GM12801 (cell line): ENCODE results near the gene CLNK.

Experiments used
- TF ChIP-seq, protein P1 (sequence below): IDR thresholded peaks from one replicate; pipeline ENCODE4 v1.5.1; 2011; ENCODE audit warnings: control low read depth; ENCODE audit not compliant: insufficient read length; ENCODE audit errors: extremely low read depth

The CLNK gene, protein sequence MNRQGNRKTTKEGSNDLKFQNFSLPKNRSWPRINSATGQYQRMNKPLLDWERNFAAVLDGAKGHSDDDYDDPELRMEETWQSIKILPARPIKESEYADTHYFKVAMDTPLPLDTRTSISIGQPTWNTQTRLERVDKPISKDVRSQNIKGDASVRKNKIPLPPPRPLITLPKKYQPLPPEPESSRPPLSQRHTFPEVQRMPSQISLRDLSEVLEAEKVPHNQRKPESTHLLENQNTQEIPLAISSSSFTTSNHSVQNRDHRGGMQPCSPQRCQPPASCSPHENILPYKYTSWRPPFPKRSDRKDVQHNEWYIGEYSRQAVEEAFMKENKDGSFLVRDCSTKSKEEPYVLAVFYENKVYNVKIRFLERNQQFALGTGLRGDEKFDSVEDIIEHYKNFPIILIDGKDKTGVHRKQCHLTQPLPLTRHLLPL

DNA sequence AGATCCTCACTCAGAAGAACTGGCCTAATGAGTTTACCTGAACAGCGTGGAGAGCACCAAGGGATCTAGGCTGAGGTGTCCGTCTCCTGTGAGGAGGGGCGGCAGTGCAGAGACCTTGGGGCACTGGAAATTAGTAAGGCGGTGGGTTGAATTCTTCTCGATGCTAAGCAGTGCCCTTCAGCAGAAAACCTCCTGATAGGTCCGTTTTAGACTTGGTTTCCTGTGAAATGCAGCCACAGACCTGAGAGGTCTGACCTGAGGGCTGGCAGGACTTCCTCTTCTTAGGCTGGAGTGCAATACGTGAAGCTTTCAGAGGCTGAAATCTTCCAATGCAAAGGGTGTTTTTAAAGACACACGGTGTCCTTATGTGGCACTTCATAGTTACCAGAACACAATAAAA, at the start of gene CLNK:
Gene CLNK (minus strand): TSS at position 138 of the 400 bp plus-strand sequence. CDS start 16,899 bp downstream, outside the sequence.
- TF ChIP-seq, protein P1, sequence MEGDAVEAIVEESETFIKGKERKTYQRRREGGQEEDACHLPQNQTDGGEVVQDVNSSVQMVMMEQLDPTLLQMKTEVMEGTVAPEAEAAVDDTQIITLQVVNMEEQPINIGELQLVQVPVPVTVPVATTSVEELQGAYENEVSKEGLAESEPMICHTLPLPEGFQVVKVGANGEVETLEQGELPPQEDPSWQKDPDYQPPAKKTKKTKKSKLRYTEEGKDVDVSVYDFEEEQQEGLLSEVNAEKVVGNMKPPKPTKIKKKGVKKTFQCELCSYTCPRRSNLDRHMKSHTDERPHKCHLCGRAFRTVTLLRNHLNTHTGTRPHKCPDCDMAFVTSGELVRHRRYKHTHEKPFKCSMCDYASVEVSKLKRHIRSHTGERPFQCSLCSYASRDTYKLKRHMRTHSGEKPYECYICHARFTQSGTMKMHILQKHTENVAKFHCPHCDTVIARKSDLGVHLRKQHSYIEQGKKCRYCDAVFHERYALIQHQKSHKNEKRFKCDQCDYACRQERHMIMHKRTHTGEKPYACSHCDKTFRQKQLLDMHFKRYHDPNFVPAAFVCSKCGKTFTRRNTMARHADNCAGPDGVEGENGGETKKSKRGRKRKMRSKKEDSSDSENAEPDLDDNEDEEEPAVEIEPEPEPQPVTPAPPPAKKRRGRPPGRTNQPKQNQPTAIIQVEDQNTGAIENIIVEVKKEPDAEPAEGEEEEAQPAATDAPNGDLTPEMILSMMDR: no peak

DNA sequence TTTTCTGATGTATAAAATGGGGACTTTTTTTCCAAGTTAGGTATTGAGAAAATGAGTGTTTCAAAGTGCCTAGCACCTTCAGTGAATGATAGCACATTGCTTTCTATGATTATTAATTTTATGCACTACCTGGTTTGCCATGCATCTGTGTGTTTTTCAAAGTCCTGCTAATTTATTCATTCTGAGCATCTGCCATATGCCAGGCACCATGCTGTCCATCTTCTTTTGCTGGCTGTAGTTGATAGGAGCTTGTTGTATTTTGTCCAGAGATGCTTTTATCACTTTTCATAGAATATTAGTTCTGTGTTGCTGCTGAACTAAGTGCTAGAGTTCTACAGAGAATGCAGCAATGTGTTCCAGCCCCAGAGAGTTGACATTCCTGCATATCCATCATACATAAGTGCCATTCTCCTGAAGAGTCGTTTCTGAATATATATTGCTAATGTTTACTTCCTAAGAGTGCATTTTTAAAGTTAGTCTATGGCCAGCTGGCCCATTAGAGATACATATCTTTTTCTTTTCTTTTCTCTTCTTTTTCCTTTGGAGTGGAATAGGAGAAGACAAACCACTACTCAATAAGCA, 49.0 kb upstream of the CLNK start:
- TF ChIP-seq, protein P1: no peak

DNA sequence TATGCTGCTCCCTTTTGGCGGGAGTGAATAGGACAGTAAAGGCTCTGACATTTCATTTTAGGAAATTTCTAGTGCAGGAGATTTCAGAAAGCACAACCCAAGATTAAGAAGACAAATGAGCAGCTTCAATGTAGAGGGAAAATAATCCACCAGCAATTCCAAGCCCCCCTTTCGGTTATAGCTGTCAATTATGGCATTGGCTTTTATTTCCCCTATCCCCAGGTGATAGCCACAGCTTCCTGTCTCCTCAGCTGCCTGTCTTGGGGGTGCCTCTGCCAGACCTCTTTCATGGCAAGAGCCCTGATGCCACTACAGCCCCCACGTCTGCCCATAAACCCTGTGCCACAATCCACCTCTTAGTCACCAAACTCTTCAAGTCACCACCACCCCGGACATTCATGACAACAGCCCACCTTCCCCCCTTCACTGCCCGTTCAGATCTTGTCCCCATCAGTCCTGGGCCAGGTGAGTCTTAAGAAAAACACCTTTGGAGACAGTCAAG, 48.4 kb upstream of the CLNK start:
- TF ChIP-seq, protein P1: no peak

DNA sequence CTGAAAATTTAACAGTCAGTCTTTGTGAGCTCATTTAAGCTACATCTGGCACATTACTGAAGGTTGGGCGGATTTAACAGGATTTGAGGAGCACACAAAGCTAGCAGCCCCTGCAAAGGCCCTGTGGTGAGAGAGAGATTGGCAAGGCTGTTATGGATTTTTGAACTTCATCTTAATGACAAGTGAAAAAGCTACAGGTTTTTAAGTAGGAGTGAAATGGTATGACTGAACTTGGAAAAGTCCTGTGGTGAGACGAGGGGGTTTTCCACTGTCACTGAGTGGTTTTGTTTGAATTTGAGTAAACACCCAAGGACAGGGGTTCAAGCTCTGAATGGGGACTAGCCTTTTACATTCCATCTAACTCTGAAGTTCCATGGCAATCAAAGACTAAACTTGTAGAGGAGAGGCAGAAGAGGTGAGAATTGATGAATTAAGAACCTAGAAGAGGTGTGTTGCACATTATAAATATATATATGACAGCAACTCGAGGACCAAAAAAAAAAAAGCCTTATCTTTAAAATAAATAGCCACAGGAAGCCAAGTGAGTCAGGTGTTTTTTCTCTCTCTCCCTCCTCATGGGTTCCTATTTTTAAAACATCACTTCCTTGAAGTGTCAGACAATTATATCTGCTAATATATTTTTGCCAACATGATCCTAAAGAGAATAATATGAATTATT, 47.8 kb upstream of the CLNK start:
- TF ChIP-seq, protein P1: no peak

DNA sequence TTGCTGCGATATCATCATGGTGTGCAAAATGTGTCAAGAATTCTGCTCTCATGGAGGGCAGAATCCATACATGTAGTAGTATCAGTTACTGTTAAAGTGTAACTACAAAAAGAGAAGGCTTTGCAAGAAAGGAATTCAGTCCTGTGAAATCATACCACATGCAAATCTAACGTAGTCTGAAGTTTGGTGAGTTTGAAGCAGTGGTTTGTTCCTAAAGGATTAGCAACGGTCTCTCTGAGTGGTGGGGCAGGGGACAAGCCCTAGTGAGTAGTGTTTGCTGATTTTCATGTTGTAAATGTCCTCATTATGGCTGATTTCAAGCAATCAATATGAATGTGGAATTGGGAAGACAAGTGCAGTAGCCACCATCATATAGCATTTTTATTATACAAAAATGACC, 47.1 kb upstream of the CLNK start:
- TF ChIP-seq, protein P1: no peak

DNA sequence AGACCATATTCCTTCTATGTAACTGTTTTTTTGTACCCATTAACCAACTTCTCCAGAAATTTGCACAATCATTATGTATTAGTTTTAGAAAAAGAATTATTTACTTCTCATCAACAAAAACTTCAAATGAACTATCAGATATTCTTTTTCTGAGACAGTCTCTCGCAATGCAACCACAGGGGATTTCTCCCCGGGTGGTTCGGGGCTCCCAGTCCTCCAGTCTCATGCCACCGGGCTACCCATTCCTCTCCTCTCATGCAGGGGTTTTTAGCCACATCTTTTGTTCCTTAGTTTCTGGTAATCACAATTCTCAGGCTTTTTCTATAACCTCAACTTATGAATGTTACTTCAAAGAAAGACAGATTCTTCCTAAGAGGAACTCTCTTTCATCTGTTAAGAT, 46.6 kb upstream of the CLNK start:
- TF ChIP-seq, protein P1: no peak

DNA sequence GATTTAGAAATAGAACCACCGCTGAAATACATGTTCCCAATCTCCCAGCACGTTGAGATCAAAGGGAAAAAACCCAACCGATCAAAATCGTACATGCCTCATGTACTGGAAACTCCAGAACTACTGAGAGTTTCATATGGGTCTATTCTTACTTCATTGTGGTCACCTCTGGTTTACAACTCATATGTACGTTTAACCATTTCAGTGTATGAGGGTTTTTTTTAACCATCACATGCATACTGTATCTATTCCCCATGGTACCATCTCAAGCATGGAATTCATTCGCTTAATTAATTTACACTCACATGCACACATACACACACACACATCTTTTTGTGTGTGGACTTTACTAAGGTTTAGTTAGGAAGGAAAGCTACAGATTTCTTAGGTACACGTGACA, 46.0 kb upstream of the CLNK start:
- TF ChIP-seq, protein P1: no peak
